Measurements from ENCODE around the gene MAP3K5. TPM values are rescaled to one million over a fixed set of nuclear protein-coding genes. Genes with fewer than 3 reads are reported as not detected.

Gene MAP3K5
- total RNA-seq, 4 donors from 2014 or later = 20.8 to 31.7 (median 23.4) TPM

DNA sequence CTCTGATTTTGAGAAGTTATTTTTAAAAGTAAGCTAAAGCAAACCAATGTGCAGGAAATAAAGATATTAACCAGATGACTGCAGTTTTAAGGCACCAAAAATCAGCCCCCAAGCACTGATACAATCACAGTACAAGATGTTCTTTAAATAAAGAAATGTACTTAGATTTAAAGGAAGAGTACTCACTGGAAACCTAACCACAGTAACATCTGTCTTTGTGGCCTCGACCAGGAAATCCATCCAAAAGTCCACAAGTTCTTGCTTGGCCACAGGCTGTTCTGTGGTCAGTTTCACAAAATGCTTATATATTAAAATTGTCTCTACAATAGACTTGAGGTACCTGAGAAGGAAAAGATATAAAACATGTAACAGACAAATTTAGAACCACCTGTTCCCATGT lies 136.2 kb downstream of the MAP3K5 start:
- ATAC-seq = no peak
- WGBS, 2 donors (ENCODE audit: low coverage in 1 of 2) = 83 to 86% methylated on average over 1 of the region's 1 CpG
- H3K27ac ChIP-seq = no peak overlapping the region

DNA sequence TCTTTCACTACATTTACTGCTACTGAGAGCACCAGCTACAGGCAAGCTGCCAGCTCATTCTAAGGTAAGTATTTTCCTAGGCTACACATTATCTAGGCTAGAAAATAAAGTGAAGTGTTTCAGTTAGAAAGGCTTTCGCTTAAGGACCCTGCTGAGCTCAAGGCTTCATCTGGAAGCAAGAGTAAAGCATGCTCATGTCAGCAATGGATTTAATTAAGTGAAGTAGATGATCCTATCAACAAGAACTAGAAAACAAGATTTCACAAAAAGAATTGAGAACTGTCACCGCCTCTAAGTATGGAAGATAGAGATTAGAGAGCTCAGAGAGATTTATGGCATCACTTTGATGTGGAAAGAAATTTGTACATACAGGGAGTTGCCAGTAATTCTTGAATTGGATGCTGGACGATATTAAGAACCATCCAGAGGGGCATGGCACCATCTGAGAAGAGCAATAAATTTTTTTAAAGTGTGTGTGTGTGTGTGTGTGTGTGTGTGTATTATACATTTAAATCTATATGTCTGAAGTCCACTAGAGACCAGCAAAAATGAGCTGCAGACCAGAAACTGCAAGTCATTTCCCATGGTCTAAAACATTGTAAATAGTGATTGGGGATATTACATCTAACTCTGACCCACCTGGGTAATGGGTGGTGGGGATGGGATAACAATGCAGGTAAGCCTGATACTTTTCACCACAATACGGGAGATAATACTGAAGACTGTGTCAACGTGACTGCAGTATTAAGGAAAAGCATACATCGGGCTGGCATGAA lies 136.8 kb downstream of the MAP3K5 start:
- H3K9me3 ChIP-seq = no peaks in the 10 kb centered on the region
- no peak for ATAC-seq
- TF ChIP-seq POLR2AphosphoS5 (IDR thresholded peaks at IDR 0.05) = no peak
- no peak for TF ChIP-seq EP300 (IDR thresholded peaks at IDR 0.05)
- TF ChIP-seq POLR2A (IDR thresholded peaks at IDR 0.05) = no peak
- TF ChIP-seq, protein P1, sequence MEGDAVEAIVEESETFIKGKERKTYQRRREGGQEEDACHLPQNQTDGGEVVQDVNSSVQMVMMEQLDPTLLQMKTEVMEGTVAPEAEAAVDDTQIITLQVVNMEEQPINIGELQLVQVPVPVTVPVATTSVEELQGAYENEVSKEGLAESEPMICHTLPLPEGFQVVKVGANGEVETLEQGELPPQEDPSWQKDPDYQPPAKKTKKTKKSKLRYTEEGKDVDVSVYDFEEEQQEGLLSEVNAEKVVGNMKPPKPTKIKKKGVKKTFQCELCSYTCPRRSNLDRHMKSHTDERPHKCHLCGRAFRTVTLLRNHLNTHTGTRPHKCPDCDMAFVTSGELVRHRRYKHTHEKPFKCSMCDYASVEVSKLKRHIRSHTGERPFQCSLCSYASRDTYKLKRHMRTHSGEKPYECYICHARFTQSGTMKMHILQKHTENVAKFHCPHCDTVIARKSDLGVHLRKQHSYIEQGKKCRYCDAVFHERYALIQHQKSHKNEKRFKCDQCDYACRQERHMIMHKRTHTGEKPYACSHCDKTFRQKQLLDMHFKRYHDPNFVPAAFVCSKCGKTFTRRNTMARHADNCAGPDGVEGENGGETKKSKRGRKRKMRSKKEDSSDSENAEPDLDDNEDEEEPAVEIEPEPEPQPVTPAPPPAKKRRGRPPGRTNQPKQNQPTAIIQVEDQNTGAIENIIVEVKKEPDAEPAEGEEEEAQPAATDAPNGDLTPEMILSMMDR (IDR thresholded peaks at IDR 0.05) = no peak
- H3K36me3 ChIP-seq = peaks cover 0 to 23% of the 10 kb centered on the region in 2 donors
- no peaks in the 10 kb centered on the region for H3K27me3 ChIP-seq
- no peaks in the 10 kb centered on the region for H3K4me1 ChIP-seq
- 83 to 96% methylated on average over 5 to 6 of the region's 6 CpGs for WGBS, 2 donors (ENCODE audit: low coverage in 1 of 2)
- no peak overlapping the region for H3K27ac ChIP-seq
- H3K4me3 ChIP-seq = no peak overlapping the region

More for the DNA sequence above, 136.2 kb downstream of the MAP3K5 start:
- H3K9me3 ChIP-seq = no peaks in the 10 kb centered on the region
- H3K36me3 ChIP-seq = peaks cover 0 to 23% of the 10 kb centered on the region in 2 donors
- H3K4me3 ChIP-seq = no peak overlapping the region
- H3K27me3 ChIP-seq = no peaks in the 10 kb centered on the region
- TF ChIP-seq POLR2AphosphoS5 (IDR thresholded peaks at IDR 0.05) (no peak), POLR2A (IDR thresholded peaks at IDR 0.05) (no peak), EP300 (IDR thresholded peaks at IDR 0.05) (no peak)
- TF ChIP-seq, protein P1 (IDR thresholded peaks at IDR 0.05) = no peak
- no peaks in the 10 kb centered on the region for H3K4me1 ChIP-seq

DNA sequence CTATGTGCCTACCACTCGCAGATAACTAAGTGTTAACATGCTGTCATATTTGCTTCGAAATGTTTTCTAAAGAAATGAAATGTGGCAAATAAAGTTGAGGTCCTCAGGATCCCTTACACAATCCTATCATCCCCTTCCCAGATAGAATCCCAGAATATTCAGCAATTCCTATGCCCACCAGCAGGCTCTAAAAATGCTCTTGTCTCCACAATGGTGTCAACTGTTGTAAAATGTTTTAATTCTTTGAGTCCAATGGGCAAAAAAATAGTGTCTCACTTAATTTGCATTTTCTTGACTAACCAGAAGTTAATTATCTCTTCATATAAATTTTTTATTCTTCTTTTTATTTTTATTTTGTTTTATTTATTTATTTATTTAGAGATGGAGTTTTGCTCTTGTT lies 138.2 kb downstream of the MAP3K5 start:
- Histone ChIP-seq H3K27ac (no peak overlapping the region), H3K4me1 (no peaks in the 10 kb centered on the region), H3K4me3 (no peak overlapping the region), H3K27me3 (no peaks in the 10 kb centered on the region), H3K36me3 (peaks cover 0 to 23% of the 10 kb centered on the region in 2 donors), H3K9me3 (no peaks in the 10 kb centered on the region)
- TF ChIP-seq POLR2A (IDR thresholded peaks at IDR 0.05) (no peak), POLR2AphosphoS5 (IDR thresholded peaks at IDR 0.05) (no peak)
- TF ChIP-seq, protein P1 (IDR thresholded peaks at IDR 0.05) = no peak
- WGBS, 2 donors (ENCODE audit: low coverage in 1 of 2) = 85 to 97% methylated on average over 2 of the region's 2 CpGs
- no peak for ATAC-seq

DNA sequence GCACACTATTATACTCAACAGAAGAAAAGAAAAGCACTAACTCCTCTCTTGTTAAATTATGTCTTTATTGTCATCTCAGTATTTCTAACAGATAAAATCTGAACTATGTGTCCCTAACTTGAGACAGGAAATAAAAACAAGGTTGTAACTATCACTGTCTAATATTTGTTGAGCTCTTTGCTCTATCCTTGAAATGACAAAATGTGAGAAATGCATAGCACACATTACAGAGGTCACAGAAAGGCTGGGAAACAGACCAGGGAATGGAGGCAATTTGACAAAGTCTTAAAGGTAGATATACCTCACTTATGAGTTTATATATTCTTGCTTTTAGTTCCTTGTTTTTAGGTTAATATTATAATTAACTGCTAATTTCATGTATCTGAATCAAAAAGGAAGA lies 139.6 kb downstream of the MAP3K5 start:
- H3K9me3 ChIP-seq = no peaks in the 10 kb centered on the region
- H3K27me3 ChIP-seq = no peaks in the 10 kb centered on the region
- ATAC-seq = no peak
- H3K4me1 ChIP-seq = peaks cover 0 to 8% (median 2%) of the 10 kb centered on the region in 3 donors
- no peak for TF ChIP-seq POLR2AphosphoS5 (IDR thresholded peaks at IDR 0.05)
- no peak for TF ChIP-seq EP300 (IDR thresholded peaks at IDR 0.05)
- TF ChIP-seq POLR2A (IDR thresholded peaks at IDR 0.05) = no peak
- TF ChIP-seq, protein P1 (IDR thresholded peaks at IDR 0.05) = no peak
- no peak overlapping the region for H3K27ac ChIP-seq
- peaks cover 0 to 19% of the 10 kb centered on the region in 2 donors for H3K36me3 ChIP-seq
- no peak overlapping the region for H3K4me3 ChIP-seq

DNA sequence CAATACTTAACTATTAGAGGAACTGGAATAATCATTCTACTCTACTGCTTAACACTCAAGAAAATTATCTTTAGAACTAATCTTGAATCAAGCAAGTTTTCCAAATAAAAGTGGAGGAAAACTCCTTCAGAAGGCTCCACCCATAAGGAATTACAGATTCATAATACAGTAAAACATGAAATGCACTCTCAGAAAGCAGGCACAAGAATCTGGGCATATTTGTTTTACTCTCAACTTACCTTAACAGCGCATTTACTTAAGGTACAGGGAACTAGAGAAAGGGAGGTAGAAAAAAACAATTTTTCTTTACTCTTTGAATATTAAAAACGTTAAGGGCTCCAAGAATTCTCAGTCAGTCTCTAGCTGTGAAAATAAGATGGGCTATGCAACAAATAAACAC lies 140.3 kb downstream of the MAP3K5 start:
- Histone ChIP-seq H3K36me3 (peaks cover 0 to 15% of the 10 kb centered on the region in 2 donors), H3K27me3 (no peaks in the 10 kb centered on the region), H3K4me3 (no peak overlapping the region), H3K9me3 (no peaks in the 10 kb centered on the region), H3K27ac (no peak overlapping the region), H3K4me1 (peaks cover 0 to 15% (median 7%) of the 10 kb centered on the region in 3 donors)
- TF ChIP-seq POLR2AphosphoS5 (IDR thresholded peaks at IDR 0.05) (no peak), POLR2A (IDR thresholded peaks at IDR 0.05) (no peak), EP300 (IDR thresholded peaks at IDR 0.05) (no peak)
- TF ChIP-seq, protein P1 (IDR thresholded peaks at IDR 0.05) = no peak
- 52 to 70% methylated on average over 2 of the region's 2 CpGs for WGBS, 2 donors (ENCODE audit: low coverage in 1 of 2)
- ATAC-seq = no peak

Data from gastroesophageal sphincter (tissue), 4 donors.